Mammary epithelial cell (primary cell): ENCODE measurements around the gene TOPBP1.

Experiments
- EZH2 ChIP-seq: IDR thresholded peaks from 2 replicates; pipeline ENCODE4 v1.6.1; 2012; ENCODE audit warnings: low read length, inconsistent platforms, borderline replicate concordance
- TF ChIP-seq, protein P1 (sequence below), 2 donors: IDR thresholded peaks in 1 of 2; conservative IDR thresholded peaks in 1 of 2; 2 replicates each; pipeline ENCODE4 v1.5.1; 2011 to 2012; ENCODE audit warnings: inconsistent platforms in 2 of 2, low read length in 2 of 2, mild to moderate bottlenecking in 2 of 2, control low read depth in 1 of 2, low read depth in 1 of 2; ENCODE audit not compliant: insufficient read depth in 1 of 2; ENCODE audit errors: extremely low read depth in 1 of 2

DNA sequence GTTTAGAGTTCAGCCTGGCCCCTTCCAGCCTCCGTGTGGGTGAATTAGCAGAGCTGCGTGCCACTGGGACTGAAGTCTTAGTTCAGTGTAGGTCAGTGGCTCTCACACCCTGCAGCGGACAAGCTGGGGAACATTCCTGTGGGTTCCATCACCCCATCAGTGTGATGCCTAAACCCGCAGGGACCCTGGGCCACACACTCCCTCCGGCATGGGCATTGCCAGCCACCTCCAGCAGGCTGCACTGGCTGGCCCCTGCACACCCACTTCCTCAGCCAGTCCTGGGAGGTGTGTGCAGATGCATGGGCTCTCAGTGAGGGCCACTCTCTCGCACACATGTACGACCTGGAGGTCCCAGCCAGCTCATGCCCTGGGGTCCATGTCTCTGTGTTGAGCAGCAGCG is 32.1 kb upstream of the TOPBP1 start:
- no peak for TF ChIP-seq EZH2
- TF ChIP-seq, protein P1, sequence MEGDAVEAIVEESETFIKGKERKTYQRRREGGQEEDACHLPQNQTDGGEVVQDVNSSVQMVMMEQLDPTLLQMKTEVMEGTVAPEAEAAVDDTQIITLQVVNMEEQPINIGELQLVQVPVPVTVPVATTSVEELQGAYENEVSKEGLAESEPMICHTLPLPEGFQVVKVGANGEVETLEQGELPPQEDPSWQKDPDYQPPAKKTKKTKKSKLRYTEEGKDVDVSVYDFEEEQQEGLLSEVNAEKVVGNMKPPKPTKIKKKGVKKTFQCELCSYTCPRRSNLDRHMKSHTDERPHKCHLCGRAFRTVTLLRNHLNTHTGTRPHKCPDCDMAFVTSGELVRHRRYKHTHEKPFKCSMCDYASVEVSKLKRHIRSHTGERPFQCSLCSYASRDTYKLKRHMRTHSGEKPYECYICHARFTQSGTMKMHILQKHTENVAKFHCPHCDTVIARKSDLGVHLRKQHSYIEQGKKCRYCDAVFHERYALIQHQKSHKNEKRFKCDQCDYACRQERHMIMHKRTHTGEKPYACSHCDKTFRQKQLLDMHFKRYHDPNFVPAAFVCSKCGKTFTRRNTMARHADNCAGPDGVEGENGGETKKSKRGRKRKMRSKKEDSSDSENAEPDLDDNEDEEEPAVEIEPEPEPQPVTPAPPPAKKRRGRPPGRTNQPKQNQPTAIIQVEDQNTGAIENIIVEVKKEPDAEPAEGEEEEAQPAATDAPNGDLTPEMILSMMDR (conservative IDR thresholded peaks at IDR 0.05 in 1 of 2, IDR thresholded peaks at IDR 0.05 in 1 of 2; ENCODE audit: extremely low read depth in 1 of 2, insufficient read depth in 1 of 2, low read depth in 1 of 2, low read length in 2 of 2): no peak
